ENCODE results near the gene PEX6.

DNA sequence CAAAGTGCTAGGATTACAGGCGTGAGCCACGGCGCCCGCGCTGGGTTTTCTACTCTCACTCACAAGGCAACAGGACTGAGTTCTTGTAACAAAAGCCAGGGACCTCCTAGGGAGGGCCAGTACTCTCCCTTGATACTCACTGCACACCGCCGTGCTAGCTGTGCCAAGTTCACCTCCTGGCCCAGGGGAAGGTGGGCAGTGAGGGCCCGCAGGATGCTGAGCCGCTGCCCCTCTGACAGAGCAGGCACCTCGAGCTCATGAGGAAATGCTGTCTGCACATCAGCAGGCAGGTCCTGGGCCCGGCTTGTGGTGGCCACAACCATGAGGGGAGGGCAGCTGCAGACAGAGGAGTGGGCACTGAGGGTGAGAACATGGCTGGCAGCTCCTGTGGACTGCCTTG lies 11.8 kb downstream of the PEX6 start:
- TF ChIP-seq EP300 (IDR thresholded peaks at IDR 0.05), result no peak
- no peak for TF ChIP-seq POLR2A (IDR thresholded peaks at IDR 0.05; ENCODE audit: low read length)
- TF ChIP-seq, protein P1, sequence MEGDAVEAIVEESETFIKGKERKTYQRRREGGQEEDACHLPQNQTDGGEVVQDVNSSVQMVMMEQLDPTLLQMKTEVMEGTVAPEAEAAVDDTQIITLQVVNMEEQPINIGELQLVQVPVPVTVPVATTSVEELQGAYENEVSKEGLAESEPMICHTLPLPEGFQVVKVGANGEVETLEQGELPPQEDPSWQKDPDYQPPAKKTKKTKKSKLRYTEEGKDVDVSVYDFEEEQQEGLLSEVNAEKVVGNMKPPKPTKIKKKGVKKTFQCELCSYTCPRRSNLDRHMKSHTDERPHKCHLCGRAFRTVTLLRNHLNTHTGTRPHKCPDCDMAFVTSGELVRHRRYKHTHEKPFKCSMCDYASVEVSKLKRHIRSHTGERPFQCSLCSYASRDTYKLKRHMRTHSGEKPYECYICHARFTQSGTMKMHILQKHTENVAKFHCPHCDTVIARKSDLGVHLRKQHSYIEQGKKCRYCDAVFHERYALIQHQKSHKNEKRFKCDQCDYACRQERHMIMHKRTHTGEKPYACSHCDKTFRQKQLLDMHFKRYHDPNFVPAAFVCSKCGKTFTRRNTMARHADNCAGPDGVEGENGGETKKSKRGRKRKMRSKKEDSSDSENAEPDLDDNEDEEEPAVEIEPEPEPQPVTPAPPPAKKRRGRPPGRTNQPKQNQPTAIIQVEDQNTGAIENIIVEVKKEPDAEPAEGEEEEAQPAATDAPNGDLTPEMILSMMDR (IDR thresholded peaks at IDR 0.05), result no peak
- TF ChIP-seq RFX5 (IDR thresholded peaks at IDR 0.05), result no peak
- no peak for TF ChIP-seq KDM5A (IDR thresholded peaks at IDR 0.05)
- TF ChIP-seq CHD4 (IDR thresholded peaks at IDR 0.05; ENCODE audit: borderline replicate concordance), result no peak
- TF ChIP-seq, protein P2, sequence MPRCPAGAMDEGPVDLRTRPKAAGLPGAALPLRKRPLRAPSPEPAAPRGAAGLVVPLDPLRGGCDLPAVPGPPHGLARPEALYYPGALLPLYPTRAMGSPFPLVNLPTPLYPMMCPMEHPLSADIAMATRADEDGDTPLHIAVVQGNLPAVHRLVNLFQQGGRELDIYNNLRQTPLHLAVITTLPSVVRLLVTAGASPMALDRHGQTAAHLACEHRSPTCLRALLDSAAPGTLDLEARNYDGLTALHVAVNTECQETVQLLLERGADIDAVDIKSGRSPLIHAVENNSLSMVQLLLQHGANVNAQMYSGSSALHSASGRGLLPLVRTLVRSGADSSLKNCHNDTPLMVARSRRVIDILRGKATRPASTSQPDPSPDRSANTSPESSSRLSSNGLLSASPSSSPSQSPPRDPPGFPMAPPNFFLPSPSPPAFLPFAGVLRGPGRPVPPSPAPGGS (IDR thresholded peaks at IDR 0.05), result no peak
- TF ChIP-seq CEBPB (IDR thresholded peaks at IDR 0.05), result no peak
- no peak for TF ChIP-seq NFE2L2 (conservative IDR thresholded peaks at IDR 0.05; ENCODE audit: low read length)
- TF ChIP-seq, protein P3, sequence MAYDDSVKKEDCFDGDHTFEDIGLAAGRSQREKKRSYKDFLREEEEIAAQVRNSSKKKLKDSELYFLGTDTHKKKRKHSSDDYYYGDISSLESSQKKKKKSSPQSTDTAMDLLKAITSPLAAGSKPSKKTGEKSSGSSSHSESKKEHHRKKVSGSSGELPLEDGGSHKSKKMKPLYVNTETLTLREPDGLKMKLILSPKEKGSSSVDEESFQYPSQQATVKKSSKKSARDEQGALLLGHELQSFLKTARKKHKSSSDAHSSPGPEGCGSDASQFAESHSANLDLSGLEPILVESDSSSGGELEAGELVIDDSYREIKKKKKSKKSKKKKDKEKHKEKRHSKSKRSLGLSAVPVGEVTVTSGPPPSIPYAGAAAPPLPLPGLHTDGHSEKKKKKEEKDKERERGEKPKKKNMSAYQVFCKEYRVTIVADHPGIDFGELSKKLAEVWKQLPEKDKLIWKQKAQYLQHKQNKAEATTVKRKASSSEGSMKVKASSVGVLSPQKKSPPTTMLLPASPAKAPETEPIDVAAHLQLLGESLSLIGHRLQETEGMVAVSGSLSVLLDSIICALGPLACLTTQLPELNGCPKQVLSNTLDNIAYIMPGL (CRISPR knock-in tag; IDR thresholded peaks at IDR 0.05; ENCODE audit: borderline replicate concordance), result no peak
- TF ChIP-seq RAD21 (conservative IDR thresholded peaks at IDR 0.05 in 1 of 2, IDR thresholded peaks at IDR 0.05 in 1 of 2), result no peak
- no peak for TF ChIP-seq NPAS2 (CRISPR knock-in tag; IDR thresholded peaks at IDR 0.05; ENCODE audit: borderline replicate concordance)
- no peak for TF ChIP-seq CHD2 (IDR thresholded peaks at IDR 0.05; ENCODE audit: low read length, partially characterized antibody)
